K562 (cell line): ENCODE results near the gene IL1RN. TPM values are rescaled to one million over a fixed set of nuclear protein-coding genes. Genes with fewer than 3 reads are reported as not detected.

Experiments
- C11orf30 ChIP-seq: fragments of 450-650 bp; IDR thresholded peaks from 2 replicates; pipeline ENCODE4 v1.6.1; 2016; ENCODE audit warnings: low read depth, mild to moderate bottlenecking
- EP300 ChIP-seq: IDR thresholded peaks from 2 replicates; pipeline ENCODE4 v1.6.1; 2012; ENCODE audit warnings: low read length, improper control_type of control experiment
- GTF2A2 ChIP-seq: IDR thresholded peaks from 2 replicates; pipeline ENCODE4 v1.6.1; 2016; ENCODE audit warnings: mild to moderate bottlenecking, missing genetic modification characterization, missing compliant biosample characterization
- HES1 ChIP-seq: fragments of 450-650 bp; IDR thresholded peaks from 2 replicates; pipeline ENCODE4 v1.6.1; 2016; ENCODE audit warnings: low read depth, mild to moderate bottlenecking, moderate library complexity
- MAFF ChIP-seq: IDR thresholded peaks from 2 replicates; pipeline ENCODE4 v1.6.1; 2012; ENCODE audit warnings: low read length, improper control_type of control experiment
- MAFG ChIP-seq: fragments of 450-650 bp; conservative IDR thresholded peaks from 2 replicates; pipeline ENCODE4 v1.6.1; 2016; ENCODE audit warnings: missing genetic modification characterization, missing compliant biosample characterization
- MECOM ChIP-seq: fragments of 250-450 bp; sonication (Bioruptor Pico); IDR thresholded peaks from 2 replicates; pipeline ENCODE4 v1.8.0; 2022; ENCODE audit warnings: inconsistent platforms
- PHF20 ChIP-seq: fragments of 450-650 bp; IDR thresholded peaks from 2 replicates; pipeline ENCODE4 v1.6.1; 2018; ENCODE audit not compliant: partially characterized antibody
- RAD21 ChIP-seq, 2 experiments: fragments of 250-450 bp in 1 of 2; fragments of 450-650 bp in 1 of 2; sonication (Bioruptor Pico) in 1 of 2; formaldehyde crosslinking in 1 of 2; IDR thresholded peaks in 1 of 2; conservative IDR thresholded peaks in 1 of 2; 2 replicates each; pipeline versions ENCODE4 v1.4.0 to v1.8.0; 2020 to 2022; ENCODE audit warnings: mild to moderate bottlenecking in 2 of 2, moderate library complexity in 1 of 2
- RFX1 ChIP-seq: fragments of 450-650 bp; IDR thresholded peaks from 2 replicates; pipeline ENCODE4 v1.6.1; 2016; ENCODE audit warnings: mild to moderate bottlenecking, moderate library complexity
- SREBF1 ChIP-seq: fragments of 150-350 bp; IDR thresholded peaks from 2 replicates; pipeline ENCODE4 v1.6.1; 2014; ENCODE audit warnings: antibody characterized with exemption, low read depth, low read length, borderline replicate concordance
- SREBF2 ChIP-seq: sonication (generic); formaldehyde crosslinking; IDR thresholded peaks from 2 replicates; pipeline ENCODE4 v1.4.0; 2020; ENCODE audit warnings: mild to moderate bottlenecking, missing genetic modification reagents
- SRSF9 ChIP-seq: fragments of 200-400 bp; formaldehyde crosslinking; IDR thresholded peaks from 2 replicates; pipeline ENCODE4 v1.6.1; 2017; ENCODE audit warnings: low read depth, low read length, borderline replicate concordance
- TRIM28 ChIP-seq: fragments of 450-650 bp; IDR thresholded peaks from 2 replicates; pipeline ENCODE4 v1.6.1; 2017
- ZNF143 ChIP-seq: sonication (generic); formaldehyde crosslinking; IDR thresholded peaks from 2 replicates; pipeline ENCODE4 v1.9.0; 2022; ENCODE audit warnings: mild to moderate bottlenecking, missing genetic modification reagents
- ZNF174 ChIP-seq: fragments of 250-450 bp; sonication (Bioruptor Pico); IDR thresholded peaks from 2 replicates; pipeline ENCODE4 v1.4.0; 2020; ENCODE audit warnings: mild to moderate bottlenecking
- ZNF347 ChIP-seq: fragments of 450-650 bp; formaldehyde crosslinking; IDR thresholded peaks from 2 replicates; pipeline ENCODE4 v1.4.0; 2020; ENCODE audit warnings: low read depth, mild to moderate bottlenecking, moderate library complexity
- ZNF41 ChIP-seq: fragments of 250-450 bp; sonication (Bioruptor Pico); conservative IDR thresholded peaks from 2 replicates; pipeline ENCODE4 v1.4.0; 2020; ENCODE audit warnings: mild to moderate bottlenecking
- ZNF512 ChIP-seq: IDR thresholded peaks from 2 replicates; pipeline ENCODE4 v1.6.1; 2016; ENCODE audit warnings: missing genetic modification characterization, missing compliant biosample characterization
- ZNF592 ChIP-seq: fragments of 450-650 bp; IDR thresholded peaks from 2 replicates; pipeline ENCODE4 v1.6.1; 2017; ENCODE audit warnings: antibody characterized with exemption, mild to moderate bottlenecking
- polyA plus RNA-seq, 8 experiments: library from polyadenylated mRNA; depleted of rRNA in 4 of 8; stranded (reverse) in 5 of 8; unstranded in 3 of 8; fragments of >200 nt; fragmentation: Nextera tagmentation in 2 of 8; fragmentation: Illumina TruSeq in 1 of 8; extraction: Ambion mirVana in 2 of 8; extraction: Trizol in 1 of 8; gene quantifications; 2 replicates each; pipeline versions ENCODE4 v1.2.1 to v1.2.3, GENCODE V29; 2011 to 2014; ENCODE audit warnings: inconsistent platforms in 1 of 8, missing spikeins in 1 of 8
- total RNA-seq, 7 experiments: library from RNA; depleted of rRNA in 6 of 7; stranded (reverse); fragments of >200 nt in 6 of 7; fragmentation: Illumina TruSeq in 2 of 7; extraction: Trizol in 2 of 7; gene quantifications; 2 replicates each; pipeline versions ENCODE4 v1.2.1 to v1.2.3, GENCODE V29; 2011 to 2021; ENCODE audit warnings: low replicate concordance in 1 of 7
- TF ChIP-seq, protein P1 (sequence below), 2 experiments: fragments of 450-650 bp; conservative IDR thresholded peaks; 2 replicates each; pipeline ENCODE4 v1.6.1; 2017; ENCODE audit warnings: mild to moderate bottlenecking in 2 of 2, moderate library complexity in 2 of 2

The IL1RN gene
- total and polyA plus RNA-seq, 9 of the 15 experiments (the other 6 are each of a cell fraction or from before 2014, with no cell fraction given) = 0.13 TPM; not detected in 8

DNA sequence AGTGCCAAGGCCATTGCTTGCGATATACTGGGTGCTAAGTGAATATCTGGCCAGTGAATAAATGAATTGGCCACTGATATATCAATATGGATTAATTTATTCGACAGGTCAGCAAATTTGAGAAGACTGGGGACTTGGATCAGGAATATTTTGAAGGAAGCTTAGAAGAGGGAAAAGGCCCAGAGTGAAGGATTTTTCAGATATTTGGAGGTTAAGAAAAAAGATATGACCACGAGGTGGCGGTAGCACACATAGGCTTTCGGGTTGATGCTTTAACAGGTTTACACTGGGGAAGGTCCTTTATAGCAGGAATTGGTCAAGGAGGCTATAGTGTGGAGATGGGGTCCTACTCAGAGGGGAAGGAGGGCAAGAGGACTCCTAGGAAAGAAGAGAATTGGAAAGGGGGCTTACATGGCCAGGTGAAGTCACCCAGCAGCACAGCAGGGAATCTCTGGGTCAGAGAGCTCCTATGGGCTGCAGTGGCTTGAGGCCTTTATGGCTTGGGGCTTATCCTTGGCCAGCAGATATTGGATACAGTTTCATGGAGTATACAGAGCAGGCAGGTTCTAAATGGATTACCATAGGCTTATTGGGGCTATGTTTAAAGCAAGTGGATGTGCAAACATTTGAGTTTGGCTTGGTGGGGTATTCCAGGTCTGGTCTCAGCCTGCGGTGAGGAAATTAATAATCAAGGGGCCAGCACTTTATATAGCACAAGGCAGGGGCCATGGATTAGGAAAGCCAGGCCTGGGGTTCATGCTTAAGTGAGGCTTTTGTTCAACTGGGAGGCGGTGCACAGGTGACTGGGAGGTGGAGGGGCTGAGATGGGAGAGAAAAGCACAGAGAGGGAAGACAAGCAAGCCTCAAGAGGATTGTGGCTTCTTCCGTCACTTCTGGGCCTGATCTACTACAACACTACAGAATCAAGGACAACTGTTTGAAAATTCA is 9.7 kb downstream of the IL1RN start (continued):
- TF ChIP-seq ZNF41 (CRISPR knock-in tag) (no peak), TRIM28 (no peak), SREBF1 (no peak), RAD21 (CRISPR knock-in tag; conservative IDR thresholded peaks at IDR 0.05 in 1 of 2, IDR thresholded peaks at IDR 0.05 in 1 of 2) (peak; percentile 52 to 70), HES1 (no peak), ZNF143 (CRISPR knock-in tag) (no peak), MAFG (tag) (peak; percentile 66), GTF2A2 (tag) (no peak), ZNF512 (tag) (no peak), ZNF347 (no peak), PHF20 (no peak), SREBF2 (CRISPR knock-in tag) (no peak), C11orf30 (peak; percentile 72), ZNF174 (CRISPR knock-in tag) (no peak), ZNF592 (no peak), RFX1 (no peak), EP300 (no peak), MAFF (peak; percentile 76; the same call in 1 of the 2 replicates), SRSF9 (no peak), MECOM (CRISPR knock-in tag) (no peak)
- TF ChIP-seq, protein P1, sequence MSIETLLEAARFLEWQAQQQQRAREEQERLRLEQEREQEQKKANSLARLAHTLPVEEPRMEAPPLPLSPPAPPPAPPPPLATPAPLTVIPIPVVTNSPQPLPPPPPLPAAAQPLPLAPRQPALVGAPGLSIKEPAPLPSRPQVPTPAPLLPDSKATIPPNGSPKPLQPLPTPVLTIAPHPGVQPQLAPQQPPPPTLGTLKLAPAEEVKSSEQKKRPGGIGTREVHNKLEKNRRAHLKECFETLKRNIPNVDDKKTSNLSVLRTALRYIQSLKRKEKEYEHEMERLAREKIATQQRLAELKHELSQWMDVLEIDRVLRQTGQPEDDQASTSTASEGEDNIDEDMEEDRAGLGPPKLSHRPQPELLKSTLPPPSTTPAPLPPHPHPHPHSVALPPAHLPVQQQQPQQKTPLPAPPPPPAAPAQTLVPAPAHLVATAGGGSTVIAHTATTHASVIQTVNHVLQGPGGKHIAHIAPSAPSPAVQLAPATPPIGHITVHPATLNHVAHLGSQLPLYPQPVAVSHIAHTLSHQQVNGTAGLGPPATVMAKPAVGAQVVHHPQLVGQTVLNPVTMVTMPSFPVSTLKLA (conservative IDR thresholded peaks at IDR 0.05) = no peak
